Raji (cell line): Measurements from ENCODE around the gene SFTA2.

Experiments
- POLR2A ChIP-seq: IDR thresholded peaks from 2 replicates; pipeline ENCODE4 v1.6.1; 2011; ENCODE audit warnings: low read depth, low read length, control low read depth; ENCODE audit not compliant: insufficient read depth

SFTA2 gene

DNA sequence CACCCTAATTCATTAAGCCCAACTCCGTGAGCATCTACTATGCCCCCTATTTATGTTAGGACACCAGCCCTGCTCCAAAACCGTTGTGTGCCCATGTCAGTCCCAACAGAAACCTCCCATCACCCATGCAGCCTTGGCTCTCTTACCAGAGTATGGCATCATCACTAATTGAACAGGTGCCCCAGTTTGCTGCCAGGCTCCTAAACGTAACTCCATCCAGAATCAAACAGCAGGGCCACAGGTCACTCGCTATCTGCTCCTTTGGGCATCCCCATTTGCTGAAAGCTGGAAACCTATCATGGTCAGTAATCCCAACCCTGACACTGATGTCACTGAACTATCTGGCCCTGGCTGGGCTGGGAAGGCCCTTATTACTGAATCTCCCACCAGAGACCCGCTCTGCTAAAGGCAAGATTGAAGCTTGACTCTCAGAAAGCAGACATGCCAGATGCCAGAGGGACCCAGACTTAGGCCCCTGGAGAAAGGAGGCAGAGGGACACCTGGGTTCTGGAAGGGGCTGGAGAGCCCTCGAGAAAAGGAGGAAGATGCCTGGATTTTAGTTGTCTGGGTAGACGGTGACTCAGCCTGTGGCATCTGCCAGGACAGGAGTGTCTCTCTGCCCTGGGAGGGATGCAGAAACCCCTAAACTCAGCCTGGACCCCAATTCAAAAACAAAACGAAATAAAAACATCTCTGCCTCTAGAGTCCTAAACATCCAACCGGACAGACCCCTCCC is 22.8 kb upstream of the SFTA2 start:
- TF ChIP-seq POLR2A = no peak

DNA sequence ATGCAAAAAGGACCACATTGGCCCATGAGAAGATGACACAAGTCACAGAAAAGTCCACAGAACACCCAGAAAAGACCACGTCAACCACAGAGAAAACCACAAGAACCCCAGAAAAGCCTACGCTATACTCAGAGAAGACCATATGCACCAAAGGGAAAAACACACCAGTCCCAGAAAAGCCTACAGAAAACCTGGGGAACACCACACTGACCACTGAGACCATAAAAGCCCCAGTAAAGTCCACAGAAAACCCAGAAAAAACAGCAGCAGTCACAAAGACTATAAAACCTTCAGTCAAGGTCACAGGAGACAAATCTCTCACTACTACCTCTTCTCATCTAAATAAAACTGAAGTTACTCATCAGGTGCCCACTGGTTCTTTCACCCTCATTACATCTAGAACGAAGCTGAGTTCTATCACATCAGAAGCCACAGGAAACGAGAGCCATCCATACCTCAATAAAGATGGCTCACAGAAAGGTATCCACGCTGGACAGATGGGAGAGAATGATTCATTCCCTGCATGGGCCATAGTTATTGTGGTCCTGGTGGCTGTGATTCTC is 20.0 kb upstream of the SFTA2 start:
- TF ChIP-seq POLR2A = no peak

DNA sequence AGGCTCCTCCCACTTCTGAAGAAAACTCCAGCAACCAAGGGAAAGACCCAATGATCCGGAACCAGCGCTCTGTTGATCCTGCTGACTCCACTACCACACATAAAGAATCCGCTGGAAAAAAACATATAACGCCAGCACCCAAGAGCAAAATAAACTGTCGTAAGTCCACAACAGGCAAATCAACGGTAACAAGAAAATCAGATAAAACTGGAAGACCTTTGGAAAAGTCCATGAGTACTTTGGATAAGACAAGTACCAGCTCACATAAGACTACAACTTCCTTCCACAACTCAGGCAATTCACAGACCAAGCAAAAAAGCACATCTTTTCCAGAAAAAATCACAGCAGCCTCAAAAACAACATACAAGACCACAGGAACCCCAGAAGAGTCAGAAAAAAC is 16.8 kb upstream of the SFTA2 start:
- TF ChIP-seq POLR2A = no peak

DNA sequence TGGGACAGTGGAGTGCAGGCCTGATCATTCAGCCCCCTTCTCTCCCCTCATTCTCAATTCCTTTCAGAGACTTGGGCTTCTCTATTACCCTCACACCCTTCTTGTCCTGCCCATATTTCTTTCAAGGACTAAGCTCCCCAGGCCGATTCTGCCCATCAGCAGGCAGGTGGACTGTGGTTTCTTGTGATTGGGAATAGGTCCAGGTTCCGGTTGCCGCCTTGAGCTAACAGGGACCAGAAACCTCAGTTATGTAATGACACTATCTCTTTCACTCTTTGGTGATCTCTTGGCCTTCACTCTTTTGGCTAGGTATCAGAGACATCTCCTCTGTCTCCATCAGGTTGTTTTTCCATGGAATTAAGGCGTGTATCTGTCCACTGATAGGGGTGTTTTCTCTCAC is 15.3 kb upstream of the SFTA2 start:
- no peak for TF ChIP-seq POLR2A

DNA sequence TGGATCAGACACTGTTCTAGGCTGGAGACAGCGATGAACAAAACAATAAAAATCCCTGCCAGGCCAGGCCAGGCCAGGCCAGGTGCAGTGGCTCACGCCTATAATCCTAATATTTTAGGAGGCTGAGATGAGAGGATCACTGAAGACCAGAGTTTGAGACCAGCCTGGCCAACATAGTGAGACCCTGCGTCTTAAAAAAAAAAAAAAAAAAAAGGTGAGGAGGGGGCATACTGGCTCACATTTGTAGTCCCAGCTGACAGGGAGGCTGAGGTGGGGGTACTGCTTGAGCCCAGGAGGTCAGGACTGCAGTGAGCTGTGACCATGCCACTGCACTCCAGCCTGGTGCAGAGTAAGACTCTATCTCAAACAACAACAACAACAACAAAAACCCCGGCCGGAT is 13.3 kb upstream of the SFTA2 start:
- no peak for TF ChIP-seq POLR2A

DNA sequence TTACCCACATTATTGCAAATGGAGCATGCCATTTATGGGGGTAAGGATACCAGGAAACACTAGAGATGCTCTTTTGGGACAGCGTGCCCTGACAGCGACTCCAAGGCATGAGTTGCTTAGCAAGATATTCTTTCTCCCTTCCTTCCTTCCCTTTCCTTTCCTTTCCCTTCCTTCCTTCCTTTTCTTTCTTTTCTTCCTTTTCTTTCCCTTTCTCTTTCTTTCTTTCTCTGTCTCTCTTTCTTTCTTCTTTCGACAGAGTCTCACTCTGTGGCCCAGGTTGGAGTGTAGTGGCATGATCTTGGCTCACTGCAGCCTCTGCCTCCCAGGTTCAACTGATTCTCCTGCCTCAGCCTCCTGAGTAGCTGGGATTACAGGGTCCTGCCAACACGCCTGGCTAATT is 12.1 kb upstream of the SFTA2 start:
- TF ChIP-seq POLR2A = no peak

DNA sequence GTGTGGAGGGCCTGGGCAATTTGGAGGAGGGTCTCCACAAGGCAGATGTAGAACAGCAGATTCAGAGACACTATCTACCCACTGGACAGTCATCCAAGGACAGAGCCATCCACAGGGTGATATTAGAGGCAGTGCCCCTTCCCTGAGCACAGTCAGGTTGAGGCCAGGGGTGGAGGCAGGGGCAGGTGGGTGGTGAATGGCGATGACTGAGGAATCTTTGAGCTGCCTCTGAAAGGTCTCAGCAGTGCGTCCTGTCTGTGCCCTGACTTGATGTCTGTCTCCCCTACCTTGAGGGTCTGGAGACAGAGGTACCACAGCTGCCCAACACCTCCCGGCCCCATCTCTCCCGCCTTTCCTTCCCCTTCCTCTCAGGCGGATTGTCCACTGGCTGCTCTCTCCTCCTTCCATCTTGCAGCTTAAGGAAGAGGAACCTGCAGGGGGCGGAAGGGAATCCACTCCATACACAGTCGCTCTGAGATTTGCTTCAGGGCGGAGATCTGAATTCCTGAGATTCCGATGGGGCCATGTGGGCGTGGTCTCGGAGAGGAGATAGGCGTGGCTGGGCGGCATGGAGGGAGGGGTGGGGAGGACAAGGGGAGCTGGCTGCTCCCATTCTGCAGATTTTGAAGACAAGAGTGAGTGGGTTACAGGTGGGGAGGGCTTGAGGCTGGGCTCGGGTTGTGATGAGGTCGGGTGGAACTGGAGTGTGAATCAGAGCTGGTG is 10.5 kb upstream of the SFTA2 start:
- no peak for TF ChIP-seq POLR2A

DNA sequence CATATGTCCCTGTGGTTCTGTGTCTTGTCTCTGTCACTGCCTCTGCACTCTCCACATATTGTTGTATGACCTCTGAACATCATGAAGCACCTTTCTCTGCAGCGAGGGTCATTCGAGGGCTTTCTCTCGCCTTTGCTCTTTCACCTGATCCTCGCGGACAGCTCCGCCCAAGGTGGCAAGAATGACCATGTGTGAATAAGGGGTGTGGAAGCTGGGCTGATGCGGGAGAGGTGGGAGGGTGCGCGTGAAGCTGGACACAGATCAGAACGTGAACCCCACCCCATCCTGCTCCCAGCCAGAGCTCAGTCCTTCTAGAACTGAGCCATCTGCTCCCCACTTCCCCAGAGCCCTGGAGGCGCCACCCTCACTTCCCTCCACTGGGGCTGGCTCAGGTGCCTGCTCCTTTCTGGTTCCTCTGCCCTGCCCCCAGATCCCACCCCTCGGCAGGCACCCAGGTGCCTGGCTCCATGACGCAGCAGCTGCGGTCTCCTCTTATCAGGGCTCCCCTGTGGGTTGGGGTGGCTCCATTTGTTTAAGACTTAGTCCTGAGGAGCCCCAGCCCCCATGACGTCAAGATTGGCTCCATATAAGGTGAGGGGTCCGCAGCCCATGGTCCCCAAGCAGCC is 8.5 kb upstream of the SFTA2 start, which contains the start of gene MUCL3:
Gene MUCL3, plus strand, starts transcription at position 613 of the 626 bp plus-strand sequence. CDS start 27 bp downstream, outside the sequence.
- TF ChIP-seq POLR2A = no peak

DNA sequence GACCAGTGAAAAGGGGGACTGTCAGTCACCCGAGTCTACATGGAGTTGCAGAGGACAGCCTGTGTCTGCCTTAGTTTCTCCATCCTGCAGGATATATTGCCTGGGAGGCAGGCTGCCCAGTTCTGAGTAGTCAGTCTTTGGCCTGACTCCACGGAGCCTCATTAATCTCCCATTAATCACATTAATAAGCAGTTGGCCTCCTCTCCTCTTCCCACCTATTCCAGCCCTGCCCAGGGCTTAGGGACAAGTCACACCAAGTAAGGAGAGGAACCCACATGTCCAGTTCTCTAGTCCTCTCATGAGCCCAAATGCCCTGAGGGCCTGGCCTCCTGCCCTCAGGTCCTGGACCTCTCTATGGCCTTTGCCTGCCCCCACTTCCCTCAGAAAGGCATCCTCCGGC is 7.5 kb upstream of the SFTA2 start:
- no peak for TF ChIP-seq POLR2A

DNA sequence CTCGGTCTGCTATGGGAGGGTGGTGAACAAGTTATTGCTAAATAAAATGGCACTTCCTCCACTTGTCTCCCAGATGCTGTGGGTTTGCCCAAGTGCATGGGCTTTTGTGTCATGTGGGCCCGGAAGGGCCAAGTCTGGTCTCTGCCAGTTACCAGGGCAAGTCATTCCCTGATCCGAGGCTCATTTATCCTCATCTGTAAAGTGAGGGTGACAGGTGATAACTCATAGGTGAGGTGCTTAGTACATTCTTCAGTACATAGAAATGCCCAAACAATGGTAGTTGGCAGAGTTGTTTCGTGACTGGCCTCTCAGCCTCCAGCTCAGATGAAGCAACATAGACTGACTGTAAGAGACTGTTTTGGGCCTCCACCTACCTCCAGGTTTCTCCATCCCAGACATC is 6.8 kb upstream of the SFTA2 start:
- no peak for TF ChIP-seq POLR2A

DNA sequence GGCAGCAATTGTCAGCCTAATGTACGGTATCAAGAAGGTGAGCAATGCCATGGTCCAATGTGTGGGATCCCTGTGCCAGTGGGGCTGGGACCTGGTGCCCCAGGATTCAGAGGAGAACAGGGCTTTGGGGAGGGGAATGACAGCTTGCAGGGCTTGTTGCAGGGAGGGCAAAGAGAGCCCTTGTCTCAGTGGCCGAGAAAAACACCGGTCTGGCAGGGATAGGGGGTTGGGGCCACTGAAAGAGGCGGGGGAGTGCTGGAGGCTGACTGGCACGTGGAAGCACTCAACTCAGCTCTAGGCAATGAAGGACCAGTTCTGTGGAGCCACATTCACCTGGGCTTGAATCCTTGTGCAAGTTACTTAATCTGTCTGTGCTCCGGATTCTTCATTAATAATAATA is 5.3 kb upstream of the SFTA2 start:
- no peak for TF ChIP-seq POLR2A

DNA sequence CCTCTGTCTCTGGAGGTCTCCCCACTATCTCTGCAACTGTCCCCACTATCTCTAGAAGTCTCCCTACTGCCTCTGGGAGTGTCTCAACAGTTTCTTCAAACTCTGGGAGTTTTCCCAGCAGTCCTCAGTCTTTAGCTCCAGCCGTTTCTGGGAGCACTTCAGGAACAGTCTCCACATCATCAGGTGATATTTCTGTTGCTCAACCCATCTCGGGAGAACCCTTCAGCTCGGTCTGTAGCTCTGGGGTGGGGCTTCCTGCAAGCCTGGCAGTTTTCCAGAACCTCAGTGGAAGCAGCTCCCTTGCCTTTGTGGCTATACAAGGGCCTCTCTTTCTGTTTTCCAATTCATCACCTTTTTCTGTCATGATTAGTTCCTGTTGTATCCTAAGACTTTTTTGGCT is 3.0 kb upstream of the SFTA2 start:
- no peak for TF ChIP-seq POLR2A

DNA sequence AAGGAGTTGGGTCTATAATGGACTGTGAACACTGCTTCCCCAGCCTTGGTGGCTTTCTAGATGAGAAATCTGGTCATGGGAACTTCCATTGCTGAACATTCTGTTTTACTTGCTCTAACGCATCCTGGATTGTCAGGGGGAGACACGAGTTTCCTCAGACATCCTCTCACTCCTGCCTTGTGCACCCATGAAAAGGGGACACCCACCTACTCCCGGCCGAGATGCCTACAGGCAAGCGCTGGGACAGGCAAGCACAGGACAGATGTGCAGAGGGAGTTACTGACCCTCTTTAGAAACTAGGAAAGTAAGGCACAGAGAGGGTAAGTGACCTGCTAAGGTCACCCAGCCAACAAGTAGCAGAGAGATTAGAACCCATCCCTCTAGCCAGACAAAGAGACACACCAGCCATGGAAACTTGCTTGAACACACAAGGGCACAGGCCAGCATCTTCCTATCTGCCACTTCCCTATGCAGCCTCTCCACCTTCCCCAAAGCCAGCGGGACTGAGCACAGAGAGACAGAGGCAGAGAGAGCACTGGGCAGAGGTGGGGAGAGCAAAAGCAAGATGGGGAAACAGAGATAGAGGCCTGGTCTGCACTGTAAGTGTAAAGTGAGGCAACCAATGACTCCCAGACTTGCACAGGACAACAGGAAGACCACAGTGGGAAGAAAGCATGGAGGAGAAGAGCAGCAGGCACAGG is 845 bp upstream of the SFTA2 start:
- no peak for TF ChIP-seq POLR2A

DNA sequence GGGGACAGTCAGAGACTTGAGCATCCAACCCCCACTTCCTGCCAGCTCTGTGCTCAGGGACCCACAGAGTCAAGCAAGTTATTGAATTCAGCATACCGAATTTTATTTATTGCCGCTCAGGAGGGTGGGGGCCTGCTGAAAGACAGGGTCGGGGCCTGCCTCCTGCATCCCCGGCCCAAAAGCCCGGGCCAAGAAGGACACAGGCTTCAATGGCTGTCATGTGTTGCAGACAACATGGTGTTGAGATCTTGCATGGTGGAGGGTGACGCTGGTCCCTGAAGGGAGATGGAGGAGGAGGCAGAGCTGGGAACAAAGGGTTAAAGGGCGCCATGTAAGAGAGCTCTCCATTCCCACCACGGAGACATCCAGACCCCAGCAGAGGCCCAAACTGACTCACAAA is 698 bp downstream of the SFTA2 start:
- no peak for TF ChIP-seq POLR2A

DNA sequence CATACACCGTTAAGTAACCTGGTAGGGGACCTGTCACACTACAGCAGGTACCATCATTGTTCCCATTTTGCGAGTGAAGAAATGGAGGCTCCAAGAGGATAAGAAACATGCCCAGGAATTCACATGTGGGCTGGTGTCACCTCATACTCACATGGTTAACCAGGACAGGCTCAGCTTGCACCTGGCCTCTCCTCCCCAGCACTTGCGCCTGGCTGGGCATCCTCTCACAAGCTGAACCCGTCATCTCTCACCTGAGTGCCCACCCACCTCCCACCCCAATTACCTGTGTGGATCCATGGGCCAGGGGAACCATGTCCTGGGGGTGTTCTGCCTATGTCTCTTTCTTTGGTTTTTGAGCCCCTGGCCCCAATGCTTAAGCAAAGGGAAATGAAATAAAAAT is 1.5 kb downstream of the SFTA2 start:
- no peak for TF ChIP-seq POLR2A

DNA sequence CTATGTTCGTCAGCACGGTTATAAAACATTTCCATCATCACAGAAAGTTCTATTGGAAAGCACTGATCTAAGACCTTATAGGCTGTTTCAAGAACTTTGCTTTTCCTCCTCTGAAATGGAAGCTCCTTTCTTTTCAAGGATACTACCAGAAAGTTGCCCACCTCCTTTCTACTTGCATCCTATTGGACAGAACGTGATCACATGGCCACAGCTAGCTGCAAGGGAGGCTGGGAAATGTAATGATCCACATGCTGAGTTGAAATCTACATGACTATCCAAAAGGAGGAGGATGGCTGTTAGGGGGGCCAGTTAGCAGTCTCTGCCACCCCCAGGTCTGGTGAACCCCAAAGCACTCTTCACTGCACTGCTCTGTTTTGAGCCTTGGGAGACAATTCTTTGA is 3.3 kb downstream of the SFTA2 start:
- TF ChIP-seq POLR2A = no peak

DNA sequence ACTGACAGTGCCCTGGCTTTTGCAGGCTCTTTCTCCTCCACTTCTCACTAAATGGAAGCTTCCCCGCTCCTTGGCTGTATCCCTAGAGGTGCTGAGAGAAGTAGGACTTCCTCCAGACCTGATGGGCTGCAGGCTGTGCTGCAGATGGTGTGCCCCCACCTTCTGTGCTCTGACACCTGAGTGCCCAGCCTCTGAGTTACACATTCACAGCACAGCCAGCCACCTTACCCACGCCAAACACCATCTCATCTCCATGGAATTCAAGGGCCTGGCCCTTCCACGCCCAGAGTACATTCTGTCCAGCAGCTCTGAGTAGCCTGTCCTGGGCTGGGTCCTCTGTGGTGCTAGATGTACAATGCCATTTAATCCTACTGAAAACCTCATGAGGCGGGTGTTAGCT is 5.3 kb downstream of the SFTA2 start:
- TF ChIP-seq POLR2A = no peak
